Fibroblast of skin of right quadriceps (primary cell): ENCODE results near the gene KRT14.
A peak's percentile ranks its signal among the peaks of the same experiment; 100 is the strongest.
"Not testable (repeated sequence)": the region's sequence is repeated elsewhere in the genome, so short reads cannot be mapped to it uniquely, and the experiment has no call there.

Source experiments
- DNase-seq: peaks from one replicate; pipeline ENCODE4 v3.0.0-alpha.2; 2013

The KRT14 gene

GRCh38 chr17:41576740-41577139 lies 10.0 kb downstream of the KRT14 start:
- not testable (repeated sequence) for DNase-seq

GRCh38 chr17:41575336-41575735 lies 11.4 kb downstream of the KRT14 start:
- no peak for DNase-seq

GRCh38 chr17:41571561-41572434 lies 14.9 kb downstream of the KRT14 start, which contains the start of gene KRT9:
KRT9 (minus strand) TSS chr17:41572059; CDS start chr17:41571992, 67 bp downstream.
- no peak for DNase-seq

GRCh38 chr17:41567317-41567716 lies 19.4 kb downstream of the KRT14 start:
- DNase-seq, result no peak

- DNase-seq, result no peak
These were observed 21.4 kb downstream of the KRT14 start for GRCh38 chr17:41565338-41565737.

GRCh38 chr17:41563607-41564170 lies 23.0 kb downstream of the KRT14 start:
- DNase-seq, result no peak

- no peak for DNase-seq
These were observed 25.1 kb downstream of the KRT14 start for GRCh38 chr17:41561554-41561953.

GRCh38 chr17:41559548-41559947 lies 27.1 kb downstream of the KRT14 start:
- DNase-seq, result peak; percentile 37

GRCh38 chr17:41556931-41557330 lies 29.8 kb downstream of the KRT14 start:
- DNase-seq, result no peak

GRCh38 chr17:41556306-41556705 lies 30.4 kb downstream of the KRT14 start:
- DNase-seq, result no peak

GRCh38 chr17:41555105-41555887 lies 31.4 kb downstream of the KRT14 start:
- peak; percentile 18 for DNase-seq

GRCh38 chr17:41553987-41554680 lies 32.6 kb downstream of the KRT14 start:
- DNase-seq, result no peak

GRCh38 chr17:41553176-41553575 lies 33.5 kb downstream of the KRT14 start:
- DNase-seq, result no peak

GRCh38 chr17:41552455-41552854 lies 34.2 kb downstream of the KRT14 start:
- no peak for DNase-seq

GRCh38 chr17:41551365-41551764 lies 35.3 kb downstream of the KRT14 start:
- peak; percentile 41 for DNase-seq

- no peak for DNase-seq
These were observed 37.1 kb downstream of the KRT14 start for GRCh38 chr17:41549596-41550039.

GRCh38 chr17:41548844-41549595 lies 37.7 kb downstream of the KRT14 start:
- peak; percentile 91 for DNase-seq

GRCh38 chr17:41547921-41548843 lies 38.5 kb downstream of the KRT14 start:
- DNase-seq, result peak; percentile 98

GRCh38 chr17:41547378-41547841 lies 39.3 kb downstream of the KRT14 start:
- DNase-seq, result no peak

GRCh38 chr17:41546819-41547218 lies 39.9 kb downstream of the KRT14 start:
- DNase-seq, result no peak
